CD14-positive monocyte (primary cell): Measurements from ENCODE around the gene DGUOK. TPM values are rescaled to one million over a fixed set of nuclear protein-coding genes. Genes with fewer than 3 reads are reported as not detected.

Experiments
- DNase-seq, 3 donors: peaks; one replicate each; pipeline ENCODE4 v3.0.0-alpha.2; 2011 to 2022
- H2AFZ ChIP-seq: 2 replicates; pipeline ENCODE4 v1.6.0; 2012; ENCODE audit warnings: mild to moderate bottlenecking, low read depth, low read length, inconsistent platforms; ENCODE audit not compliant: insufficient read depth, poor library complexity, severe bottlenecking
- H3K27ac ChIP-seq, 2 donors: 1 replicate in 1 of 2; 2 replicates in 1 of 2; pipeline ENCODE4 v1.5.1; 2012 to 2013; ENCODE audit warnings: low read length in 2 of 2, control low read depth in 1 of 2, inconsistent platforms in 1 of 2, low read depth in 1 of 2, mild to moderate bottlenecking in 1 of 2
- H3K27me3 ChIP-seq, 2 donors: one replicate each; pipeline versions ENCODE4 v1.6.0 to v1.6.1; 2011 to 2013; ENCODE audit warnings: low read length in 2 of 2; ENCODE audit not compliant: control insufficient read depth in 2 of 2, insufficient read depth in 2 of 2
- H3K36me3 ChIP-seq, 2 donors: replicated peaks in 1 of 2; 1 replicate in 1 of 2; 2 replicates in 1 of 2; pipeline versions ENCODE4 v1.5.1 to v1.6.1; 2012 to 2013; ENCODE audit warnings: low read length in 2 of 2, control low read depth in 1 of 2, inconsistent platforms in 1 of 2, mild to moderate bottlenecking in 1 of 2; ENCODE audit not compliant: insufficient read depth in 2 of 2, control insufficient read depth in 1 of 2
- H3K4me1 ChIP-seq, 2 donors: 1 replicate in 1 of 2; 2 replicates in 1 of 2; pipeline versions ENCODE4 v1.5.1 to v1.6.1; 2012 to 2013; ENCODE audit warnings: low read length in 2 of 2, control low read depth in 1 of 2, inconsistent platforms in 1 of 2, mild to moderate bottlenecking in 1 of 2, moderate library complexity in 1 of 2; ENCODE audit not compliant: insufficient read depth in 2 of 2, control insufficient read depth in 1 of 2
- H3K4me2 ChIP-seq: replicated peaks from 2 replicates; pipeline ENCODE3; 2012; ENCODE audit warnings: low read length, moderate library complexity, mild to moderate bottlenecking; ENCODE audit not compliant: poor library complexity, severe bottlenecking; ENCODE audit errors: extremely low read depth
- H3K4me3 ChIP-seq, 3 experiments: fragments of 200-600 bp in 1 of 3; sonication (generic) in 1 of 3; replicated peaks in 1 of 3; 1 replicate in 2 of 3; 2 replicates in 1 of 3; pipeline ENCODE4 v1.5.1; 2011 to 2013; ENCODE audit warnings: low read length in 3 of 3, mild to moderate bottlenecking in 3 of 3, control low read depth in 2 of 3, low read depth in 2 of 3, inconsistent platforms in 1 of 3, moderate library complexity in 1 of 3
- H3K79me2 ChIP-seq: 2 replicates; pipeline ENCODE4 v1.6.0; 2012; ENCODE audit warnings: mild to moderate bottlenecking, control low read depth, inconsistent platforms, low read length, moderate library complexity; ENCODE audit not compliant: insufficient read depth
- H3K9ac ChIP-seq: 2 replicates; pipeline ENCODE4 v1.6.0; 2017; ENCODE audit warnings: low read length, mild to moderate bottlenecking; ENCODE audit not compliant: insufficient read depth, poor library complexity, severe bottlenecking
- H3K9me3 ChIP-seq, 2 donors: replicated peaks in 1 of 2; 1 replicate in 1 of 2; 2 replicates in 1 of 2; pipeline versions ENCODE4 v1.5.1 to v1.6.1; 2012 to 2013; ENCODE audit warnings: low read length in 2 of 2, control low read depth in 1 of 2; ENCODE audit not compliant: control insufficient read depth in 1 of 2, insufficient read depth in 1 of 2
- H4K20me1 ChIP-seq: 2 replicates; pipeline ENCODE4 v1.6.0; 2012; ENCODE audit warnings: mild to moderate bottlenecking, low read length, control low read depth, moderate library complexity; ENCODE audit not compliant: insufficient read depth
- H3K27ac Mint-ChIP-seq, 7 donors: one replicate each; pipeline ENCODE4 v1.8.0; 2020; ENCODE audit warnings: mild to moderate bottlenecking in 7 of 7, mixed read lengths in 7 of 7, moderate library complexity in 6 of 7, inconsistent platforms in 2 of 7
- H3K27me3 Mint-ChIP-seq, 3 donors: one replicate each; pipeline ENCODE4 v1.8.0; 2021 to 2022; ENCODE audit warnings: low read depth in 3 of 3, mild to moderate bottlenecking in 3 of 3, mixed read lengths in 3 of 3, moderate library complexity in 3 of 3, inconsistent platforms in 1 of 3
- H3K36me3 Mint-ChIP-seq, 2 donors: one replicate each; pipeline ENCODE4 v1.8.0; 2020; ENCODE audit warnings: mixed read lengths in 2 of 2, inconsistent platforms in 1 of 2, mild to moderate bottlenecking in 1 of 2
- H3K4me1 Mint-ChIP-seq: one replicate; pipeline ENCODE4 v1.8.0; 2020; ENCODE audit warnings: mild to moderate bottlenecking, mixed read lengths
- H3K4me3 Mint-ChIP-seq, 2 donors: one replicate each; pipeline ENCODE4 v1.8.0; 2020; ENCODE audit warnings: mild to moderate bottlenecking in 2 of 2, mixed read lengths in 2 of 2, moderate library complexity in 1 of 2
- H3K9me3 Mint-ChIP-seq, 7 donors: one replicate each; pipeline ENCODE4 v1.8.0; 2020 to 2022; ENCODE audit warnings: mixed read lengths in 7 of 7, mild to moderate bottlenecking in 6 of 7, moderate library complexity in 6 of 7, inconsistent platforms in 2 of 7
- WGBS: methylation state at CpG from one replicate; pipeline ENCODE4 v1.1.5; 2013; ENCODE audit warnings: missing lambda C conversion rate; ENCODE audit not compliant: insufficient coverage; 5-methylcytosine and 5-hydroxymethylcytosine counted together
- intact Hi-C, 2 donors: fragments of 100-400 bp; cut with micrococcal nuclease; formaldehyde crosslinking; loops; one replicate each; pipeline versions ENCODE4 v1.15.0 to v1.15.1; 2023
- polyA plus RNA-seq, 3 donors: library from polyadenylated mRNA; depleted of rRNA in 1 of 3; unstranded in 2 of 3; stranded (reverse) in 1 of 3; fragments of 300-500 nt in 2 of 3; fragments of >200 nt in 1 of 3; fragmentation: Illumina TruSeq in 2 of 3; gene quantifications; 1 replicate in 2 of 3; 2 replicates in 1 of 3; pipeline ENCODE4 v1.2.3, GENCODE V29; 2012 to 2021
- TF ChIP-seq, protein P1 (sequence below): fragments of 200-600 bp; IDR thresholded peaks from one replicate; pipeline ENCODE4 v1.8.0; 2022; ENCODE audit warnings: antibody characterized with exemption, mild to moderate bottlenecking

DGUOK gene
- polyA plus RNA-seq, 3 donors = 62.9 to 129 (median 123) TPM

DNA sequence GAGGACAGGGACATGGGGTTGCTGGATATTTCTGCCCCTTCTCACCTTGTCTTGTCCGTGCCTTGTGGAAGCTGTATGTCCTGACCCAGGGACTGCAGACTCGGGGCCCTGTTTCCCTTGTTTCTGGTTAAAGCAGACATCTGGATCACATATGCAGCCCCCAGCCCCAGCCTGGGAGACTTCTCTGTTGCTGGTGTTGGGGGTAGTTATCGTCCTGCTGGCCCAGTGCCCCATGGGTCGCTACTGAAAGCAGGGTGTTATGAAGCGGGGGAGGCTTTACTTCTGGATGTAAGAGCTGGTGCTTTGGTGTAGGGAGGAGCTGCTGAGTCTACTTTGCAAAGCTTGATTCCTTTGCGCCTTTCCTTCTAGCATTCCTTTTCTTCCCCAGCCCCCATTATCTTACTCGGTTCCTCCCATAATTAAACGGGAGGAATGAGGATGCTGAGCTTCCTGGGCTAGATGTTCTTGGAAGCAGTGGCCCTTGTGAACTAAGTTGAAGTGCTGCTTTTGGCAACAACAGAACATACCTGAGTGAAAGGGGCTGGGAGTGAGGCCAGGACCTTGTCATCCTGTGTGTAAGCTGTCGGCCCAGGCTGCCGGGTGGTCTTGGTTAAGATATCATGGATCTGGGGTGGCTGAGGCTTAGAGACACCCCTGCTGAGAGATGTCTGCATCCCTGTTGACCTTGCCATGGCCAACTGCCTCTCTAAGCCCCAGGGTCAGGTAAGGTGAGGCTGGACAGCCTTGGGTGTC is 61.4 kb downstream of the DGUOK start:
- peaks cover 86% of the 10 kb centered on the region for H3K79me2 ChIP-seq
- peak overlapping the region in 1 of 2 donors; percentile 85 for H3K27ac ChIP-seq
- H3K4me1 ChIP-seq = peaks cover 66 to 80% of the 10 kb centered on the region in 2 donors
- H3K9me3 Mint-ChIP-seq = peaks cover 0 to 2% (median 0%) of the 10 kb centered on the region in 7 donors
- H3K27me3 Mint-ChIP-seq = no peaks in the 10 kb centered on the region
- H4K20me1 ChIP-seq = peaks cover 74% of the 10 kb centered on the region
- peak overlapping the region in 6 of 7 donors; percentile 64 to 94 (median 86) for H3K27ac Mint-ChIP-seq
- TF ChIP-seq, protein P1, sequence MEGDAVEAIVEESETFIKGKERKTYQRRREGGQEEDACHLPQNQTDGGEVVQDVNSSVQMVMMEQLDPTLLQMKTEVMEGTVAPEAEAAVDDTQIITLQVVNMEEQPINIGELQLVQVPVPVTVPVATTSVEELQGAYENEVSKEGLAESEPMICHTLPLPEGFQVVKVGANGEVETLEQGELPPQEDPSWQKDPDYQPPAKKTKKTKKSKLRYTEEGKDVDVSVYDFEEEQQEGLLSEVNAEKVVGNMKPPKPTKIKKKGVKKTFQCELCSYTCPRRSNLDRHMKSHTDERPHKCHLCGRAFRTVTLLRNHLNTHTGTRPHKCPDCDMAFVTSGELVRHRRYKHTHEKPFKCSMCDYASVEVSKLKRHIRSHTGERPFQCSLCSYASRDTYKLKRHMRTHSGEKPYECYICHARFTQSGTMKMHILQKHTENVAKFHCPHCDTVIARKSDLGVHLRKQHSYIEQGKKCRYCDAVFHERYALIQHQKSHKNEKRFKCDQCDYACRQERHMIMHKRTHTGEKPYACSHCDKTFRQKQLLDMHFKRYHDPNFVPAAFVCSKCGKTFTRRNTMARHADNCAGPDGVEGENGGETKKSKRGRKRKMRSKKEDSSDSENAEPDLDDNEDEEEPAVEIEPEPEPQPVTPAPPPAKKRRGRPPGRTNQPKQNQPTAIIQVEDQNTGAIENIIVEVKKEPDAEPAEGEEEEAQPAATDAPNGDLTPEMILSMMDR = no peak
- peaks cover 13 to 62% of the 10 kb centered on the region in 2 donors for H3K36me3 ChIP-seq
- H3K9me3 ChIP-seq = no peaks in the 10 kb centered on the region
- peaks cover 49 to 74% of the 10 kb centered on the region in 2 donors for H3K36me3 Mint-ChIP-seq
- peaks cover 83% of the 10 kb centered on the region for H3K4me1 Mint-ChIP-seq
- no peak overlapping the region for H2AFZ ChIP-seq
- H3K4me2 ChIP-seq = peak overlapping the region; percentile 87
- no peak for DNase-seq
- H3K4me3 Mint-ChIP-seq = peak overlapping the region; percentile 93 to 94
- H3K4me3 ChIP-seq = peak overlapping the region; percentile 69 to 83 (median 78)
- H3K9ac ChIP-seq = peak overlapping the region; percentile 56
- intact Hi-C loops = loop anchor here (5.0 to 10.0 kb wide), 3 partner anchors 34 to 163 kb away; partner anchors contain the start of gene STAMBP (in 1 of the 2)
- H3K27me3 ChIP-seq = no peaks in the 10 kb centered on the region
- WGBS = 95% methylated on average over 3 of the region's 10 CpGs

DNA sequence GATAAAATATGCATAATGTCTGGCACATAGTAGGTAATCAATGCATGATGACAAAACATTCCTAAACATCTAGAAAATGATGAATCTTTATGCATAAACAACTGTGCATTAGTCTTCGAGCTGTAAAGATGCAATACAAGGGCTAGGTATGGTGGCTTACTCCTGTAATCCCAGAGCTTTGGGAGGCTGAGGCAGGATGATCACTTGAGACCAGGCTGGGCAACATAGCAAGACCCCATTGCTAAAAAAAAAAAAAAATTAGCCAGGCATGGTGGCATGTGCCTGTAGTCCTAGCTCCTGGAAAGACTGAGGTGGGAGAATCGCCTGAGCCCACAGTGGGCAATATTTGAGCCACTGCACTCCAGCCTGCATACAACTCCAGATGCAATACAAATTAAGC is 63.3 kb downstream of the DGUOK start:
- intact Hi-C loops = loop anchor here (5.0 to 10.0 kb wide), 4 partner anchors 32 to 165 kb away; partner anchors contain the start of gene STAMBP (in 1 of the 2)
- peaks cover 15 to 70% of the 10 kb centered on the region in 2 donors for H3K36me3 ChIP-seq
- Mint-ChIP-seq H3K27me3 (no peaks in the 10 kb centered on the region), H3K4me3 (no peak overlapping the region), H3K4me1 (peaks cover 89% of the 10 kb centered on the region), H3K9me3 (peaks cover 0 to 2% (median 0%) of the 10 kb centered on the region in 7 donors), H3K27ac (peak overlapping the region in 4 of 7 donors; percentile 11 to 51 (median 47)), H3K36me3 (peaks cover 57 to 89% of the 10 kb centered on the region in 2 donors)
- H3K9me3 ChIP-seq = no peaks in the 10 kb centered on the region
- peaks cover 62 to 78% of the 10 kb centered on the region in 2 donors for H3K4me1 ChIP-seq
- 100% methylated on average over 1 of the region's 2 CpGs for WGBS
- no peak for DNase-seq
- H2AFZ ChIP-seq = no peak overlapping the region
- H3K27me3 ChIP-seq = no peaks in the 10 kb centered on the region
- peaks cover 96% of the 10 kb centered on the region for H3K79me2 ChIP-seq
- H3K27ac ChIP-seq = peak overlapping the region in 1 of 2 donors; percentile 34
- H4K20me1 ChIP-seq = peaks cover 92% of the 10 kb centered on the region
- TF ChIP-seq, protein P1 = no peak
- no peak overlapping the region for H3K4me3 ChIP-seq
- H3K9ac ChIP-seq = no peak overlapping the region
- peak overlapping the region; percentile 8 for H3K4me2 ChIP-seq
